A549 (cell line): ENCODE results near the gene PBX2. TPM values are rescaled to one million over a fixed set of nuclear protein-coding genes. Genes with fewer than 3 reads are reported as not detected.

Experiments used
- ATAC-seq, 2 experiments: fragments of 200-7000 bp in 1 of 2; fragments of >200 bp in 1 of 2; cut with Nextera tagmentation in 1 of 2; cut with Tn5 transposase in 1 of 2; 3 replicates each; pipeline versions ENCODE4 v1.8.0 to v1.9.1; 2018 to 2020; ENCODE audit warnings: mild to moderate bottlenecking in 1 of 2, moderate library complexity in 1 of 2
- CTCF ChIA-PET: fragments of 300-600 bp; sonication (Branson Sonifier 250); formaldehyde crosslinking; extraction: SDS; loops from one replicate; lab custom pipeline; 2021; ENCODE audit warnings: antibody characterized with exemption, inconsistent platforms; lab: Yijun Ruan, JAX
- POLR2A ChIA-PET: fragments of 350-600 bp; formaldehyde crosslinking; extraction: SDS; loops from one replicate; lab custom pipeline; 2021; ENCODE audit warnings: antibody characterized with exemption, inconsistent platforms; lab: Yijun Ruan, JAX
- DNase-seq, 2 experiments: peaks; one replicate each; pipeline versions ENCODE4 v3.0.0 to v3.0.0-alpha.2; 2011 to 2016; ENCODE audit warnings: low read depth in 1 of 2, low spot score in 1 of 2
- FAIRE-seq: peaks from 2 replicates; lab custom pipeline; 2011; peaks lifted over from hg19 to GRCh38; lab: Jason Lieb, UNC
- H3K27ac ChIP-seq, 2 experiments: fragments of >200 bp; sonication (Bioruptor Twin); formaldehyde crosslinking; 3 replicates each; pipeline ENCODE4 v1.5.1; 2016 to 2017
- H3K4me1 ChIP-seq: fragments of >200 bp; sonication (Bioruptor Twin); formaldehyde crosslinking; 3 replicates; pipeline ENCODE4 v1.6.1; 2016
- H3K4me2 ChIP-seq: fragments of >200 bp; sonication (Bioruptor Twin); formaldehyde crosslinking; 3 replicates; pipeline ENCODE4 v1.6.1; 2016
- H3K4me3 ChIP-seq: fragments of >200 bp; sonication (Bioruptor Twin); formaldehyde crosslinking; 3 replicates; pipeline ENCODE4 v1.5.1; 2016
- H3K9me3 ChIP-seq: fragments of >200 bp; sonication (Bioruptor Twin); formaldehyde crosslinking; 3 replicates; pipeline ENCODE4 v1.6.1; 2016
- ELK1 ChIP-seq: fragments of 150-350 bp; IDR thresholded peaks from 2 replicates; pipeline ENCODE4 v1.6.1; 2014; ENCODE audit warnings: low read depth, mild to moderate bottlenecking, low read length
- FOXS1 ChIP-seq: fragments of 250-450 bp; sonication (Bioruptor Pico); IDR thresholded peaks from 2 replicates; pipeline ENCODE4 v1.5.0; 2020; ENCODE audit warnings: mild to moderate bottlenecking, moderate library complexity
- HOXB13 ChIP-seq: fragments of 250-450 bp; sonication (Bioruptor Pico); IDR thresholded peaks from 2 replicates; pipeline ENCODE4 v1.5.0; 2020; ENCODE audit warnings: low read depth, mild to moderate bottlenecking, moderate library complexity
- TP53 ChIP-seq: fragments of 250-450 bp; sonication (Bioruptor Pico); IDR thresholded peaks from 2 replicates; pipeline ENCODE4 v1.5.0; 2021; ENCODE audit warnings: mild to moderate bottlenecking, moderate library complexity
- ZNF302 ChIP-seq: fragments of 250-450 bp; sonication (Bioruptor Pico); IDR thresholded peaks from 2 replicates; pipeline ENCODE4 v1.9.0; 2021; ENCODE audit warnings: inconsistent platforms, mild to moderate bottlenecking, moderate library complexity
- polyA plus RNA-seq, 4 experiments: library from polyadenylated mRNA; depleted of rRNA in 3 of 4; stranded (reverse); fragments of >200 nt; fragmentation: RNase III in 1 of 4; extraction: RNeasy Plus Mini Kit Qiagen cat#74134 plus additional on column Dnase treatment in 1 of 4; gene quantifications; 2 replicates in 3 of 4; 3 replicates in 1 of 4; pipeline ENCODE4 v1.2.3, GENCODE V29; 2011 to 2017
- small RNA-seq, 6 experiments: library from RNA; depleted of rRNA; stranded (forward); fragments of <200 nt; gene quantifications; one replicate each; pipeline ENCODE3, GENCODE V24; 2012

Gene PBX2
- polyA plus RNA-seq, 2 of the 4 experiments (the other 2 are of a cell fraction), result 27.0 to 30.8 TPM

GRCh38 chr6:32137454-32137853 lies 52.5 kb downstream of the PBX2 start:
- ChIA-PET POLR2A (no interaction called here), CTCF (interaction anchor here (0.7 kb wide), 1 partner anchor 13 kb away, joined by 3 read pairs; no protein-coding TSS in a partner anchor)

More at GRCh38 chr6:32137454-32137853, 52.5 kb downstream of the PBX2 start:
- FAIRE-seq, result no peak
- H3K27ac ChIP-seq, result no peak overlapping the region
- no peak overlapping the region for H3K4me3 ChIP-seq
- no peak for TF ChIP-seq TP53 (CRISPR knock-in tag)
- no peak for TF ChIP-seq ELK1
- no peak for TF ChIP-seq ZNF302
- TF ChIP-seq HOXB13 (CRISPR knock-in tag), result no peak
- TF ChIP-seq FOXS1, result no peak
- TF ChIP-seq, all 56 proteins: peak for 0
- Histone ChIP-seq H3K4me2 (no peak overlapping the region), H3K9me3 (no peaks in the 10 kb centered on the region), H3K4me1 (no peaks in the 10 kb centered on the region)
- ATAC-seq (no peak), DNase-seq (no peak)

Small RNA genes within 50 kb of the gene (small RNA-seq; reads per million reads assigned to genes)
- 0 reads per million in 6 experiments for gene AL662884.1
- 0 reads per million in 6 experiments for gene MIR6833

Other genes with a start within 250 kb of the PBX2 start
- 5.6 and 8.6 TPM in 2 replicates for gene CFB, start 244.1 kb downstream of the PBX2 start, polyA plus RNA-seq (2011; rRNA removed)
- gene CFB, start 244.1 kb downstream of the PBX2 start, polyA plus RNA-seq (2017; fragmentation: RNase III; extraction: RNeasy Plus Mini Kit Qiagen cat#74134 plus additional on column Dnase treatment), result 2.7 to 4.9 TPM (median 4.4 TPM) in 3 replicates
- gene NELFE, start 231.2 kb downstream of the PBX2 start, polyA plus RNA-seq (2011; rRNA removed), result 54.1 and 64.2 TPM in 2 replicates
- gene NELFE, start 231.2 kb downstream of the PBX2 start, polyA plus RNA-seq (2017; fragmentation: RNase III; extraction: RNeasy Plus Mini Kit Qiagen cat#74134 plus additional on column Dnase treatment), result 70.6 to 73.6 TPM (median 72.4 TPM) in 3 replicates
- 20.8 and 23.4 TPM in 2 replicates for gene SKIC2, start 231.0 kb downstream of the PBX2 start, polyA plus RNA-seq (2011; rRNA removed)
- gene SKIC2, start 231.0 kb downstream of the PBX2 start, polyA plus RNA-seq (2017; fragmentation: RNase III; extraction: RNeasy Plus Mini Kit Qiagen cat#74134 plus additional on column Dnase treatment), result 33.2 to 40.5 TPM (median 37.5 TPM) in 3 replicates
- gene DXO, start 218.1 kb downstream of the PBX2 start, polyA plus RNA-seq (2011; rRNA removed), result 12.7 and 16.0 TPM in 2 replicates
- 11.6 to 15.6 TPM (median 14.6 TPM) in 3 replicates for gene DXO, start 218.1 kb downstream of the PBX2 start, polyA plus RNA-seq (2017; fragmentation: RNase III; extraction: RNeasy Plus Mini Kit Qiagen cat#74134 plus additional on column Dnase treatment)
- 1.6 and 1.8 TPM in 2 replicates for gene C4A, start 208.1 kb downstream of the PBX2 start, polyA plus RNA-seq (2011; rRNA removed)
- 1.3 to 1.4 TPM (median 1.4 TPM) in 3 replicates for gene C4A, start 208.1 kb downstream of the PBX2 start, polyA plus RNA-seq (2017; fragmentation: RNase III; extraction: RNeasy Plus Mini Kit Qiagen cat#74134 plus additional on column Dnase treatment)
- 1.2 and 1.3 TPM in 2 replicates for gene C4B, start 175.4 kb downstream of the PBX2 start, polyA plus RNA-seq (2011; rRNA removed)
- gene C4B, start 175.4 kb downstream of the PBX2 start, polyA plus RNA-seq (2017; fragmentation: RNase III; extraction: RNeasy Plus Mini Kit Qiagen cat#74134 plus additional on column Dnase treatment), result 1.0 to 1.3 TPM (median 1.3 TPM) in 3 replicates
- not detected in 2 replicates for gene CYP21A2, start 151.8 kb downstream of the PBX2 start, polyA plus RNA-seq (2011; rRNA removed)
- not detected in 3 replicates for gene CYP21A2, start 151.8 kb downstream of the PBX2 start, polyA plus RNA-seq (2017; fragmentation: RNase III; extraction: RNeasy Plus Mini Kit Qiagen cat#74134 plus additional on column Dnase treatment)
- gene TNXB, start 80.9 kb downstream of the PBX2 start, polyA plus RNA-seq (2011; rRNA removed), result 0.80 and 1.3 TPM in 2 replicates
- 0.51 to 1.7 TPM (median 0.64 TPM) in 3 replicates for gene TNXB, start 80.9 kb downstream of the PBX2 start, polyA plus RNA-seq (2017; fragmentation: RNase III; extraction: RNeasy Plus Mini Kit Qiagen cat#74134 plus additional on column Dnase treatment)
- gene ATF6B, start 62.0 kb downstream of the PBX2 start, polyA plus RNA-seq (2011; rRNA removed), result 19.3 and 41.2 TPM in 2 replicates
- gene ATF6B, start 62.0 kb downstream of the PBX2 start, polyA plus RNA-seq (2017; fragmentation: RNase III; extraction: RNeasy Plus Mini Kit Qiagen cat#74134 plus additional on column Dnase treatment), result 23.1 to 33.8 TPM (median 29.0 TPM) in 3 replicates
- 3.5 and 3.8 TPM in 2 replicates for gene FKBPL, start 59.9 kb downstream of the PBX2 start, polyA plus RNA-seq (2011; rRNA removed)
- 7.0 to 7.5 TPM (median 7.2 TPM) in 3 replicates for gene FKBPL, start 59.9 kb downstream of the PBX2 start, polyA plus RNA-seq (2017; fragmentation: RNase III; extraction: RNeasy Plus Mini Kit Qiagen cat#74134 plus additional on column Dnase treatment)
- gene PRRT1, start 38.3 kb downstream of the PBX2 start, polyA plus RNA-seq (2011; rRNA removed), result 0.19 and 0.40 TPM in 2 replicates
- 0.52 to 1.0 TPM (median 0.63 TPM) in 3 replicates for gene PRRT1, start 38.3 kb downstream of the PBX2 start, polyA plus RNA-seq (2017; fragmentation: RNase III; extraction: RNeasy Plus Mini Kit Qiagen cat#74134 plus additional on column Dnase treatment)
- gene PPT2, start 36.1 kb downstream of the PBX2 start, polyA plus RNA-seq (2011; rRNA removed), result 11.7 and 18.2 TPM in 2 replicates
- gene PPT2, start 36.1 kb downstream of the PBX2 start, polyA plus RNA-seq (2017; fragmentation: RNase III; extraction: RNeasy Plus Mini Kit Qiagen cat#74134 plus additional on column Dnase treatment), result 7.7 to 9.3 TPM (median 9.2 TPM) in 3 replicates
- gene EGFL8, start 25.6 kb downstream of the PBX2 start, polyA plus RNA-seq (2011; rRNA removed), result 1.6 and 2.0 TPM in 2 replicates
- gene EGFL8, start 25.6 kb downstream of the PBX2 start, polyA plus RNA-seq (2017; fragmentation: RNase III; extraction: RNeasy Plus Mini Kit Qiagen cat#74134 plus additional on column Dnase treatment), result 2.8 to 3.1 TPM (median 2.9 TPM) in 3 replicates
- 40.6 and 50.0 TPM in 2 replicates for gene AGPAT1, start 14.1 kb downstream of the PBX2 start, polyA plus RNA-seq (2011; rRNA removed)
- 28.7 to 30.0 TPM (median 29.4 TPM) in 3 replicates for gene AGPAT1, start 14.1 kb downstream of the PBX2 start, polyA plus RNA-seq (2017; fragmentation: RNase III; extraction: RNeasy Plus Mini Kit Qiagen cat#74134 plus additional on column Dnase treatment)
- 49.1 and 54.1 TPM in 2 replicates for gene RNF5, start 11.8 kb downstream of the PBX2 start, polyA plus RNA-seq (2011; rRNA removed)
- gene RNF5, start 11.8 kb downstream of the PBX2 start, polyA plus RNA-seq (2017; fragmentation: RNase III; extraction: RNeasy Plus Mini Kit Qiagen cat#74134 plus additional on column Dnase treatment), result 46.2 to 64.1 TPM (median 62.7 TPM) in 3 replicates
- gene AGER, start 5.9 kb downstream of the PBX2 start, polyA plus RNA-seq (2011; rRNA removed), result 1.4 and 1.6 TPM in 2 replicates
- 1.4 to 2.4 TPM (median 2.1 TPM) in 3 replicates for gene AGER, start 5.9 kb downstream of the PBX2 start, polyA plus RNA-seq (2017; fragmentation: RNase III; extraction: RNeasy Plus Mini Kit Qiagen cat#74134 plus additional on column Dnase treatment)
- gene GPSM3, start 2.4 kb upstream of the PBX2 start, polyA plus RNA-seq (2011; rRNA removed), result 0.15 and 0.36 TPM in 2 replicates
- gene GPSM3, start 2.4 kb upstream of the PBX2 start, polyA plus RNA-seq (2017; fragmentation: RNase III; extraction: RNeasy Plus Mini Kit Qiagen cat#74134 plus additional on column Dnase treatment), result 0.19 to 0.30 TPM (median 0.22 TPM) in 3 replicates
- gene NOTCH4, start 33.9 kb upstream of the PBX2 start, polyA plus RNA-seq (2011; rRNA removed), result 0.66 and 0.70 TPM in 2 replicates
- 0.22 to 0.44 TPM (median 0.32 TPM) in 3 replicates for gene NOTCH4, start 33.9 kb upstream of the PBX2 start, polyA plus RNA-seq (2017; fragmentation: RNase III; extraction: RNeasy Plus Mini Kit Qiagen cat#74134 plus additional on column Dnase treatment)
- gene TSBP1, start 181.7 kb upstream of the PBX2 start, polyA plus RNA-seq (2011; rRNA removed), result not detected in 2 replicates
- gene TSBP1, start 181.7 kb upstream of the PBX2 start, polyA plus RNA-seq (2017; fragmentation: RNase III; extraction: RNeasy Plus Mini Kit Qiagen cat#74134 plus additional on column Dnase treatment), result not detected in 3 replicates
- not detected in 2 replicates for gene BTNL2, start 217.0 kb upstream of the PBX2 start, polyA plus RNA-seq (2011; rRNA removed)
- not detected in 3 replicates for gene BTNL2, start 217.0 kb upstream of the PBX2 start, polyA plus RNA-seq (2017; fragmentation: RNase III; extraction: RNeasy Plus Mini Kit Qiagen cat#74134 plus additional on column Dnase treatment)
- gene HLA-DRA, start 249.7 kb upstream of the PBX2 start, polyA plus RNA-seq (2011; rRNA removed), result not detected in 2 replicates
- gene HLA-DRA, start 249.7 kb upstream of the PBX2 start, polyA plus RNA-seq (2017; fragmentation: RNase III; extraction: RNeasy Plus Mini Kit Qiagen cat#74134 plus additional on column Dnase treatment), result not detected in 3 replicates